ENCODE results near the gene ETV7.
"Not testable (repeated sequence)": the region's sequence is repeated elsewhere in the genome, so short reads cannot be mapped to it uniquely, and the experiment has no call there.

The ETV7 gene

GRCh38 chr6:36340306-36340617 is 47.2 kb downstream of the ETV7 start:
- no peak for DNase-seq (ENCODE audit: low read depth)

- no peak for DNase-seq (ENCODE audit: low read depth)
Measured at GRCh38 chr6:36339146-36339545, 48.3 kb downstream of the ETV7 start.

DNA sequence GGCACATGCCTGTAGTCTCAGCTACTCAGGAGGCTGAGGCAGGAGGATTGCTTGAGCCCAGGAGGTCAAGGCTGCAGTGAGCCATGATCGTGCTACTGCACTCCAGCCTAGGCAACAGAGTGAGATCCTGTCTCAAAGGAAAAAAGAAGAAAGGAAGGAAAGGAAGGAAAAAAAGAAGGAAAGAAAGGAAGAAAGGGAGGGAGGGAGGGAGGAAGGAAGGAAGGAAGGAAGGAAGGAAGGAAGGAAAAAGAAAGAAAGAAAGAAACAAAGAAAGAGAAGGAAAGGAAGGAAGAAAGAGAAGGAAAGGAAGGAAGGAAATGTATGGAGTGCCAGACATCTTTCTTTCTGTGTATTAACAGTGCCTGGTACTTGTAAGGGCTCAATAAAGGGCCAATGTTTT is 49.2 kb downstream of the ETV7 start:
- DNase-seq (ENCODE audit: low read depth): not testable (repeated sequence)

GRCh38 chr6:36337814-36338213 is 49.7 kb downstream of the ETV7 start:
- no peak for DNase-seq (ENCODE audit: low read depth)

DNA sequence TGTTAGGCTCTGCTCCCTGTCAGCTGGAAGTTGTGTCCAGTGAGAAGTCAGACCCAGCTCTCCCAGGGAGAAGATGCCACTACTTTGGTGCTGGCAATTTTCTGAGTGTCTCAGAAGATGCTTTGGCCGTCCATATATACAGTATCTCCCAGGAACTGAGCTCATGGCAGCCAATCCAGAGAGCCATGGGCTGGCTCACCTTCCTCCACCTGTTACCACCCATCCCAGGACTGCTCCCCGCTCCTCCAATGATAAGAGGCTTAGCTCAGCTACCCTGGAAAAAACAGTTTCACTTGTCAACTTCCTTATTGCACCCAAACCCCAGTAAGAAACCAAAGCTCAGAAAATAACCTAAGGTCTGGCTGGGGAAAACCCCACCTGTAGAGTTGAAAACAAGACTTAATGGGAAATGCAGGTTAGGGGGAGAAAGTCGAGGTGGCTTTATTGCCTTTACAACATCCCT is 50.7 kb downstream of the ETV7 start, which contains the start of gene BNIP5:
Gene BNIP5 (minus strand): TSS at position 110 of the 463 bp plus-strand sequence. CDS start 6,198 bp downstream, outside the sequence.
- no peak for DNase-seq (ENCODE audit: low read depth)

DNA sequence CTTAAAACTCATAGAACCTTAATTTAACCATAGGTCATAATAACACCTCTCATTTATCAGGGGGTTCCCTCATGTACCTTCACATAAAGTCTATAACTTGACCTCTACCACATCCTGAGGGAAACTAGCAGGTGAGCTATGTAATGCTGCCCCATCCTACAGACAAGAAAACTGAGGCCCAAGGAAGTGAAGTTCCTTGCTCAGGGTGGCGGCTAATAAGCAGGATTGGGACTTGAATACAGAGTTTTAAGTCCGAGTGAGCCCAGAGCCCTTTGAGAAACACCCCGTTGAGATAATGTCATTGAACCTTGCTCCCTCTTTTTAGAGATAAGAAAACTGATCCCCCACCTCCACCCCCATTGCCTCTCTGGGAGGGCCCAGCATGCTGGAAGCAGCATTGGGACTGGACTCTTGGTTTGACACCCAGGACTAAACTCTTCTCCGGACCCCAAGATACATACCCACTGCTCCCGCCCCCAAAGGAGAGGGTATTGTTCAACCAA is 51.2 kb downstream of the ETV7 start:
- DNase-seq (ENCODE audit: low read depth): no peak

GRCh38 chr6:36335465-36336207 is 51.8 kb downstream of the ETV7 start:
- DNase-seq (ENCODE audit: low read depth): no peak

DNA sequence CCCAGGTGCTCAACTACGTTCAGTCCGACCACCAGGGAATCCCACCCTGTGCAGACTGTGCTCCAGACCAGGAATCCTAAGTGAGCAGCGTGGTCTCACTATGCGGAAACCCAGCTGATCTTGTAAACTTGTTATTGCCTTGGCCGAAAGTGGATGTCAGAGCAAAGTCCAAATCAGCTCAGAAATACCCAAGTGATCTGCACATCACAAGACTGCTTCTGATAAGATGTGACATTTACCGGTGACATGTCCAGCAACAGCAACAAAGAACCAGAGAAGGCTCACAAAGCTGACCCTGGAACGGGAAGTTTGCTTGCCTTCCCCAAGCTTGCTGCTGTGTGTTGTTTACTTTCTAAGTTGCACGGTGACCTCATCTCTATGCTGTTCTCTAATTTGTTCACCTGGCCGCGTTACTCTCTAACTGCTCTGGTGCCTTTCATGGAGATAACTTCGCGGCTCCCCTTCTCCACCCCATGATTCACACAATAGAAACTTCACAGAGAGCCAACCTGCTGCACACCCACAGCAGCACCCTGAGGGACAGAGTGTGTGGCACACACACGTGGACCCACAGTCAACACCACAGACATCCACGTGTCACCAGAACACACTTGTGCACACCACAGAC is 52.5 kb downstream of the ETV7 start:
- no peak for DNase-seq (ENCODE audit: low read depth)

DNA sequence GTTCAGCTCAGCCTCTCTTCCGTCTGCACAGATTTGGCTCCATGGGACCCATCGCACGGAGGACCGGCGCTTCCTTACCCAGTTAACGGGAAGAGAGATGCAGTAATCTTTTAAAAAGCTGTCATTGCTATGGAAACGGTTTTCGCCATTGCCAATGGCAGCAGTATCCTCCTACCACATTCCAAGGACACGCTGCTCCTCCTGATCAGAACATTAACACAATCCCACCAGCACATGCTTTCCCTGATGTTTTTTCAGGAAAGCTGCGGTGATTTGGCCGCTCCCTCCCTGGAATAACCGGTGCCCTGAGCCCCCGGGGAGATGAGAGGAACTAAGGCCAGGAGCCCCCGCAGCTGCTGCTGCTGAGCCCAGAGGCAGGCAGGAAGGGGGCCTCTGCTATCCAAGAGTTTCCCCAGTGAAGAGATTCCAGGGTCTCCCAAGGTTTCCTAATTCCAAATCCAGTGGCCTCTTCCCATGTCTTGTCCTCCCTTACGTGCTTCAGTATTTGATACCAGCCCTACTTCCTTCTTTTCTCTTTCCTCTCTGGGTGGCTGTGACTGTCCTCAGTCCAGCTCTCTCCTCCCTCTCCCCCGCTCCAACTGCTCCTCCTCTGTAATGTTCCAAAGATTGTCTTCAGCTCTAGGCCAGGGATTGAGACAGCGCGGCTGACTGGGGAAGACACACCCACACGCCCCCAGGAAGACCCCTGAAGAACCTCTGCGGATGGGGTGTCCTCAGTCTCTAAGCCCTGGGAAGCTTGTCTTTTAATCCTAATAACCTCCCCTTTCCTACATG is 53.3 kb downstream of the ETV7 start:
- DNase-seq (ENCODE audit: low read depth): no peak

- no peak for DNase-seq (ENCODE audit: low read depth)
Measured at GRCh38 chr6:36333171-36333895, 54.1 kb downstream of the ETV7 start.

DNA sequence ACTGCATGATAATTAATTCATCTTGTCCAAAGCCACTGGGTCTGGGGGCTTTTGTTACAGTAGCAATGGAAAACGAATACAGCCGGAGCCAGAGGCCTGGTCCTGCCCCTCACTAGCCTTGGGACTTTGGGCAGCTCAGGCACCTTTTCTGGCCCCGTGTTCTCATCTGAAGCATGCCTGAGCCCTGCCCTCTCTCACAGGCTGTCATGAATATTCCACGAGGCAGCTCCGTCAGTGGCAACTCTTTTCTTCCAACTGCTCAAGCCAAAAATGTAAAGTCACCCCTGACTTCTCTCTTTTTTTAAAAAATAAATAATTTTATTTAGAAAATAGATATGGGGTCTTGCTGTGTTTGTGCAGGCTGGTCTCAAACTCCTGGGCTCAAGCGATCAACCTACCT is 56.1 kb downstream of the ETV7 start:
- no peak for DNase-seq (ENCODE audit: low read depth)

DNA sequence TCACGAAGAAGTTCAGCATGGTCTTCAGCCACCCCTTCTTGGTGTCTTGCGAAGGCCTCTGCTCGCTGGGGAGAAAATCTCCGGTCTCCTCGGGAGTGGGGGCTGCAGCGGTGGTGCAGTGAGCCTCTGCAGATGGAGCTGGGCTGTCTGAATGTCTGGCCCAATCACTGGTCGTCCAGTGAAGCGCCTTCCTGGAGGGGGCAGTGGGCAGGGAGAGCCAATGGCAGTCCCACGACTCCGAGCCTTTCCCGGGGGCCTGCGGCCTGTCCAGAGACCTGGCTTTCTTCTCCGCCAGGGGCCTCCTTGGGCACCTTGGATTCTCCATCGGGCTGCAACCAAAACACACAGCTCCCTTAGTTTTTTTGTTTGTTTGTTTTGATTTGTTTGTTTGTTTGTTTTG is 57.1 kb downstream of the ETV7 start:
- DNase-seq (ENCODE audit: low read depth): no peak

DNA sequence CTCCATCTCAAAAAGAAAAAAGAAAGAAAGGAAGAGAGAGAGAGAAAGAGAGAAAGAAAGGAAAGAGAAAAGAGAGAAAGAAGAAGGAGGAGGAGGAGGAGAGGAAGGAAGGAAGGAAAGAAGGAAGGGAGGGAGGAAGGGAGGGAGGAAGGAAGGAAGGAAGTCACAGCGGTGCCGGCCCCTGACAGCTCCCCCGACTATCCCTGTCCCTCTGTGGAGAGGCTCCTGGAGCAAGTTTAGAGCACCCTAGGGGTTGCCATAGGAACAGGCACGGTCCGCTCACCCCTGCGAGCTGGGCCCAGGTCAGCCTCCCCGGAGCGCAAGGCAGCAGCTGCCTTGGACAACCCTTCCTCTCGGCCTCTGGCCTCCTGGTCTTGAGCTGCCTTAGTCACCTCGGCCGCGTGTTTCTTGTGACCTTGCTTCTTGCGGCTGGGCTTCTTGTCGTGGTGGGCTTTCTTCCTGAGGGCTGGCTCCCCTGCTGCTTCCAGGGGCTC is 57.6 kb downstream of the ETV7 start:
- DNase-seq (ENCODE audit: low read depth): no peak

DNA sequence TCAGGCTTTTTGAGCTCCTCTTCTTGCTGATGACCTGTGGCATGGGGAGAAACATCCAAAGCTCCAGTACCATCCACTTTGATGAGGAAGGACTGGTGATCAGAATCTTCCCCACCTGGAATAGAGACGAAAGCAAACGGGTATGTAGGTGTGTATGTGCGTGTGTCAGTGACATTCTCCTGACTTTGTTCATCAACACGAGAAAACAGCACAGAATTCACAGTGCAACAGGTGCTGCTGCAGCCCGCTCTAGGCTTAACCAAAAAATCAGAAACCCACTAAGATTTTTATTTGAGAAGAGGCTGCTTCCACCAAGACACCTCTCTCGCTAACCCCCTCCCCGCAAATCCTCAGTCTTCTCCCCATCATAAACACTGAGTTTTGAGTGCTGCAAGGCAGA is 58.9 kb downstream of the ETV7 start:
- DNase-seq (ENCODE audit: low read depth): no peak

DNA sequence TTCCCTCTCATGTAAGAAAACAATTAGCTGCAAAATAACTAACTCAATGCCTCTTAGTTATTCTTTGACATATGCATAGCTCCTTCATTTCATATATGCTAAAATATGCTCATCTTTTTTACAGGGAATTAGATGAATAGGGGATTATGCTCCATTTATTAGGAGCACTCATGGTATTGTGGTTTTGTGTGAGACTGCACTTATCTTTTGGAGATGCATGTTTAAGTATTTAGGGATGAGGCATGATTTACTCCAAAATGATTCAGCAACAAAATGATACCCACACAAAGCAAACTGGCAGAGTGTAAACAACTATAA is 59.6 kb downstream of the ETV7 start:
- DNase-seq (ENCODE audit: low read depth): no peak

DNA sequence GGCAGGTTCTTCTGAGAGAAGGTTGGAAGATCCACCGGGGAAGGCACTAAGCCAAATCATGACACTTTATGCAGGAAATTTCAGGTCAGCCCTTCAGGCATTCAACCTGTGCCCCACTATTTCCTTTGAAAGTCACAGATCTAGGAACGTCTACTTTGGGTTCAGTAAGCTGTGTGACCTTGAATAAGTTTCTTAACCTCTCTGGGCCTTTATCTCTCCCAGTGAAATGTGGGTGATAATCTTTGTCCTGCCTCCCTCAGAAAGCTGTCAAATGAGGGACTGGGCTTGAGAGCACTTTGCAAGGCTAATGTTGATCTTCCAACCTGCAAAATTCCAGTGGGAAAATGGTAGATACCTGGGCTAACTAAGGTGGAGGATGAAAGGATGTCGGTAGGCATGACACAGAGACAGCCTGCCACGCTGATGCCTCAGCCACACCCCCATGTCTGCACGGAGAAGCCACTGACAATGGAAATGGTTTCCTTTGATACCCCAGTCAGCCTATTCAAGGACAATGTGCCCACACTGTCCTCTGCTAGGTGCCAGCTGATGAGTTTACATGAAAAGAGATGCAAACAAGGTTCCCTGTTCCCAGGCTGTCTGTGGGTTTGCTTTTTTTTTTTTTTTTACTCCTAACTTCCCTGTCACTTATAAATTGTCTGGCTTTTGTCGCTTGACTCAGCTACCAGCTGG is 60.1 kb downstream of the ETV7 start:
- DNase-seq (ENCODE audit: low read depth): no peak

DNA sequence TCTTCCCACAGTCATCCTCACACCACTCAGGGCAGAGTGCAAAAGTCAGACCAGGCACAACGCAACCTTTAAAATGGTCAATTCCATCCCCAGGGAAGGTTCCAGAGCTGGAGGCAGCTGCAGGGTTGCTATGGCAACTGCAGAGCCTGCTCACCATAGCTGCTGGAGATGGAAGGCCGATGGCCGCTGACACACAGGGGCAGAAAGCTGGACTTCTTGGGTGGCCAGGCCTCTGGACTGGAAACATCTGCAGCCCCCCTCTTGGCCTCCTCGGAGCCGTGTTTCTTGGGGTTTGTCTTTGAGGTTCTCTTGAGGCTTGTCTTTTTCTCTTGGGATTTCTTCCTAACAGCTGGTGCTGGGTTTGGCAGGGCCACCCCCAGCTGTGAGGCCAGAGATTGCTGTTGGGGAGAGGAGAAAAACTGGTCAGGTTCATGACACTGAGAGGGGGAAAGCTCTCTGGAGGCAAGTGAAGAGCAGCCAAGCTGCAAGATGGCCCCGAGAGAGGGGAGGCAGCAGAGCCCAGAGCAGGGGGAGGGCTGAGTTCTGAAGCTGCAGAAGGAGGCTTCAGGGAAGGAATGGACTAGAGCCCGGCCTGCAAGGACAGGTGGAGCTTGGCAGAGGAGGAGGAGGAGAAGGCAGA is 61.0 kb downstream of the ETV7 start:
- DNase-seq (ENCODE audit: low read depth): no peak

GRCh38 chr6:36324715-36325114 is 62.8 kb downstream of the ETV7 start:
- no peak for DNase-seq (ENCODE audit: low read depth)

GRCh38 chr6:36324191-36324590 is 63.3 kb downstream of the ETV7 start:
- no peak for DNase-seq (ENCODE audit: low read depth)

DNA sequence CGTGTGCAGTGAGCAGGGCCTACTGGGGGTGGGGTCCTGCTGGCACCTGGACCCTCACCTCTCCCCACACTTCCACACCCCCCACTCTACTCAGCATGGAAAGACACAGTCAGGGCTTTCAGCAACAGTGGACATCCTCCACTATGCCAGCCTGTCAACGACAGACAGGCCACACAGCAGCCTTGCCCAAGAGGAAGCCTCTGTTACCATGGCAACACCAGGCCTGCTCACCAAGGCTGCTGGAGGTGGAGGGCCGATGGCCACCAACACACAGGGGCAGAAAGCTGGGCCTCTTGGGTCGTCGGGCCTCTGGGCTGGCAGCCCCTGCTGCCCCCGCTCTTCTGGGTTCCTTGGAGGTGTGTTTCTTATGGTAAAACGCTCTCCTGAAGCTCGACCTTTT is 64.4 kb downstream of the ETV7 start:
- DNase-seq (ENCODE audit: low read depth): peak; percentile 34

GRCh38 chr6:36322591-36322990 is 64.9 kb downstream of the ETV7 start:
- DNase-seq (ENCODE audit: low read depth): no peak

Data from ELR (cell line).